Large intestine (tissue), 3 donors: ENCODE results near the gene FNIP2. TPM values are rescaled to one million over a fixed set of nuclear protein-coding genes. Genes with fewer than 3 reads are reported as not detected.
"Not testable (repeated sequence)": the region's sequence is repeated elsewhere in the genome, so short reads cannot be mapped to it uniquely, and the experiment has no call there.

Source experiments
- DNase-seq, 2 donors: peaks; one replicate each; pipeline versions ENCODE4 v3.0.0 to v3.0.0-alpha.2; 2013
- H3K27ac ChIP-seq: one replicate; pipeline ENCODE4 v1.5.1; 2013; ENCODE audit warnings: low read length
- H3K27me3 ChIP-seq: 2 replicates; pipeline ENCODE4 v1.6.1; 2013; ENCODE audit warnings: low read length; ENCODE audit not compliant: control insufficient read depth, insufficient read depth
- H3K36me3 ChIP-seq: 2 replicates; pipeline ENCODE4 v1.6.1; 2013; ENCODE audit warnings: low read length; ENCODE audit not compliant: control insufficient read depth, insufficient read depth
- H3K4me1 ChIP-seq: one replicate; pipeline ENCODE4 v1.6.1; 2013; ENCODE audit warnings: low read length; ENCODE audit not compliant: control insufficient read depth, insufficient read depth
- H3K4me3 ChIP-seq: one replicate; pipeline ENCODE4 v1.5.1; 2013; ENCODE audit warnings: low read length
- H3K9me3 ChIP-seq: one replicate; pipeline ENCODE4 v1.6.1; 2013; ENCODE audit warnings: mild to moderate bottlenecking, low read depth, low read length, moderate library complexity; ENCODE audit not compliant: control insufficient read depth
- WGBS: methylation state at CpG from one replicate; pipeline ENCODE4 v1.1.5; 2013; ENCODE audit warnings: low lambda C conversion rate; ENCODE audit not compliant: insufficient coverage; 5-methylcytosine and 5-hydroxymethylcytosine counted together
- polyA plus RNA-seq: library from polyadenylated mRNA; unstranded; fragments of 120-200 nt; gene quantifications from one replicate; pipeline ENCODE4 v1.2.1, GENCODE V29; 2013

Gene FNIP2
- polyA plus RNA-seq, 1 donor, result 28.1 TPM

DNA sequence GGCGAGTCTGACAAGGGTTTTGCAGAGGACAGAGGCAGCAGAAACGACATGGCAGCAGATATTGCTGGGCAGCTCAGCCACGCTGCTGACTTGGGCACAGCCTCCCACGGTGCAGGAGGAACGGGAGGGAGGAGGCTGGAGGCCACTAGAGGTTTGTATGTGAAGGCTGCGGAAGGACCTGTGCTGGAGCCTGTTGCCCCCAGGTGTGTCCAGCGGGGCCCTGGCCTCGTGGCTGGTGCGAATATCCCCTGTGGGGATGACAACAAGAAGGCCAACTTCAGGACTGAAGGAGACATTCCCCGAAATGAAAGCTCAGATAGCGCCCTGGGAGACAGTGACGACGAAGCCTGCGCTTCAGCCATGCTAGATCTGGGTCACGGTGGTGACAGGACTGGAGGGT, 100.2 kb downstream of the FNIP2 start:
- H3K4me1 ChIP-seq, result no peaks in the 10 kb centered on the region
- no peak for DNase-seq

DNA sequence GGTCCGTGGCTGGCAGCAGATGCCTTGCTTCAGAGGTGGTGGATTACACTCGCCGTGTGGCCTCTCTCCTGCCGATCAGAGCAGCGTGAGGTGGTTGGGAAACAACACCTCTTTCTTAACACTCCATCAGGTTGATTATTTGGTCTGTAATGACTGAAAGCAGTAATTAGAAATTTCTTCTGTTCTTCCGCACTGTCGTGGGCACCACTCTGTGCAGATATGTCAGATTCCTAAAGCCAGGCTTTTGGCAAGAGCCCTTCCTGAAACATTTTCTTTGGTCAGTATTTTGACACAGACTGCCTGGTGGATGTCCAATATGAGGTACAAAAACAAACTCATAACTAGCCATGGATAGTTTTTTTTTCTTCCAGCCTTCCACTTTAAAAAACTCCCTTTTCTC, 100.9 kb downstream of the FNIP2 start:
- DNase-seq, result no peak
- H3K4me1 ChIP-seq, result no peaks in the 10 kb centered on the region
- no peaks in the 10 kb centered on the region for H3K27me3 ChIP-seq
- no peaks in the 10 kb centered on the region for H3K9me3 ChIP-seq
- WGBS, result 100% methylated on average over 1 of the region's 7 CpGs
- H3K4me3 ChIP-seq, result no peak overlapping the region
- peaks cover 35% of the 10 kb centered on the region for H3K36me3 ChIP-seq
- H3K27ac ChIP-seq, result no peak overlapping the region

More for the DNA sequence above, 100.2 kb downstream of the FNIP2 start:
- WGBS, result 100% methylated on average over 1 of the region's 15 CpGs
- Histone ChIP-seq H3K9me3 (no peaks in the 10 kb centered on the region), H3K36me3 (peaks cover 37% of the 10 kb centered on the region), H3K27ac (no peak overlapping the region), H3K27me3 (no peaks in the 10 kb centered on the region), H3K4me3 (no peak overlapping the region)

DNA sequence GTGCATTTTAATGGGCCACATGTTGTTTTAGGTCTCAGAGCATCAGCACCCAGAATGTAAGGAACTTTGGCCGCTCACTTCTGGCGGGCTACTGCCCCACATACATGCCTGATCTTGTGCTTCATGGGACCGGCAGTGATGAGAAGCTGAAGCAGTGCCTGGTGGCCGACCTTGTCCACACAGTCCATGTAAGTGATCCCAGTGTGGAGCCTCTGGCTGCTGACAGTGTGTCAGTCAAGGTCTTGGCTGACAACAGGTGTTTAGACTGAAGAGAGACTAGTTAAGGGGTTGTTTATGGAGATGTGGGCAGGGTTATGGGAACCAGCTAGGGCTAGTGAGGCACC, 101.4 kb downstream of the FNIP2 start:
- no peaks in the 10 kb centered on the region for H3K9me3 ChIP-seq
- H3K4me3 ChIP-seq, result no peak overlapping the region
- DNase-seq, result no peak
- H3K4me1 ChIP-seq, result no peaks in the 10 kb centered on the region
- WGBS, result no CpG with 5 or more reads among the region's 4 CpGs
- H3K27ac ChIP-seq, result no peak overlapping the region
- H3K27me3 ChIP-seq, result no peaks in the 10 kb centered on the region
- peaks cover 35% of the 10 kb centered on the region for H3K36me3 ChIP-seq

DNA sequence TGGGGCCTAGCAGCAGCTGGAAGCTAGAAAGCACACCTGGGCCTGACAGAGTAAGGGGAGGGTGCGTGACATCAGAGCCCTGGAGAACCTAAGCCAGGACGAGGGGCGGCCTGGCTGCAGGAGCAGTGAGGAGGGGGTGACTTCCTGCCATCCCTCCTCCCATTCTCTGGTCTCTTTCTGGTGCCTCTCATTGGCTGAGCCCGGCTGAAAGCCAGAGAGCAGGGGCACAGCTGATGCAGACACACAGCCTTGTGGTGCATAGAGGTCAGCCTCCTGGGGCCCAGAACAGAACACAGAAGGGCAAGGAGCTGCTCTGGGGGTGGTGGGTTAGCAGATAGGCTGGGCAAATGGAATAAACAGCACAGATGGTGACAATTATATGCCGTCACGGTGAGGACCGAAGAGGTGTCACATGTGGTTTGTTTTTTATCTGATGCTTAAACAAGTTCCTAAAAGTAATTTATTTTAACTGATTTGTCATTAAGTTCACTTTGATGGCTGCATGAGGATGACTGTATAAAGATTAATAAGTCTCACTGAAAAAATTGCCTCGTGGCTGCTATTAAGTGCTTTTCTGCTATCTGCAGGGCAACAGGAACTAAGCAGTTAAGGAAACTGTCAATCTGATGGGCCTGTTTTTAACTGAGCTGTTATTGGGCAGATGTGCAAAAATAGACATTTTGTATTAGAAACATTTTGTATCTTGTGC, 102.0 kb downstream of the FNIP2 start:
- H3K27ac ChIP-seq, result no peak overlapping the region
- no peaks in the 10 kb centered on the region for H3K27me3 ChIP-seq
- H3K4me3 ChIP-seq, result no peak overlapping the region
- H3K36me3 ChIP-seq, result peaks cover 35% of the 10 kb centered on the region
- no peak for DNase-seq
- WGBS, result no CpG with 5 or more reads among the region's 8 CpGs
- no peaks in the 10 kb centered on the region for H3K4me1 ChIP-seq
- no peaks in the 10 kb centered on the region for H3K9me3 ChIP-seq

DNA sequence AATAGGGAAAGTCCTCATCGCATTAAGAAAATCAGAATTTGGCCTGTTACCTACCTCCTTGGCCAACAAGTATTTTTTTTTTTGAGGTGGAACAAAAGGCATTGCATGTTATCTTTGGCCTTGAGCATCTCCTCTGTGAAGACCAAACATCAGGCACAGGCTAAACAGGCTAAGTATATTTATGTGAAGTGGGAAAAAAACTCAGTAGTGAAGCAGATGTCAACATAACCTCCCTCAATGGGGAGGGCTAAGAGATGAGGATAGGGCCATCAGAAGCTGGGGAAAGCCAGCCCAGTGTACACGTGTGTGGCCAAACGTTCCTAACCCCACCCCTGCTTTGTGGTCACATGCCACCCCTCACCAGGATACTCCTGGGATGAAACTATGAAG, 102.5 kb downstream of the FNIP2 start:
- Histone ChIP-seq H3K4me1 (no peaks in the 10 kb centered on the region), H3K9me3 (no peaks in the 10 kb centered on the region), H3K4me3 (no peak overlapping the region), H3K36me3 (peaks cover 35% of the 10 kb centered on the region), H3K27ac (no peak overlapping the region), H3K27me3 (no peaks in the 10 kb centered on the region)
- no CpG with 5 or more reads among the region's 3 CpGs for WGBS
- no peak for DNase-seq

DNA sequence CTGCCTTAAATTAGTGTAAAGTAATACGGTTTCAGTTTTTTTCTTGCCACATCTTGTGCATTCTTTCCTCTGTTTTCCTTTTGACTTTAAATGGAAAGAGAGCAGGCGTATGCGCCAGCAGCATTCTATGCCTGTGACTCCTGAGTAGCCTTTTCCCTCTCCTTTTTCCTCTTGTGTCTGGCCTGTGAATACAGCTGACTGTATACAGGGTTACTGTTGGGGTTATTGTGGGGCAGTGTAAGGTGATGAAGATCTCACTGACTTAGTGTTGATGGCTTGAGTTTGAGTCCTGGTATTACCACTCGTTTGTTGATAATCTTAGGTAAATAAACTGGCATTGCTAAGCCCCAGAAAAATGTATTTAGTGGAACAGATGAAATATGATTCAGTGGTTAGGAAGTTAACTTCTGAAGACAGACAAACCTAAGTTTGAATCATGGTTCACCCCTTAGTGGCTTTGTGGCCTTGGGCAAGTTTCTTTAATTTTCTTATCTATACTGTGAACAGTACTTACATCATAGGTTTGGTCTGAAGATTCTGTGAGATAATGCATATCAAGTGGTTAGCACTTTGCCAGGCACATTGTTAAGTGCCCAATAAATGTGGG, 105.1 kb downstream of the FNIP2 start:
- H3K36me3 ChIP-seq, result peaks cover 29% of the 10 kb centered on the region
- H3K27ac ChIP-seq, result no peak overlapping the region
- H3K9me3 ChIP-seq, result no peaks in the 10 kb centered on the region
- no peak overlapping the region for H3K4me3 ChIP-seq
- 100% methylated on average over 1 of the region's 4 CpGs for WGBS
- no peak for DNase-seq
- no peaks in the 10 kb centered on the region for H3K27me3 ChIP-seq
- H3K4me1 ChIP-seq, result no peaks in the 10 kb centered on the region

DNA sequence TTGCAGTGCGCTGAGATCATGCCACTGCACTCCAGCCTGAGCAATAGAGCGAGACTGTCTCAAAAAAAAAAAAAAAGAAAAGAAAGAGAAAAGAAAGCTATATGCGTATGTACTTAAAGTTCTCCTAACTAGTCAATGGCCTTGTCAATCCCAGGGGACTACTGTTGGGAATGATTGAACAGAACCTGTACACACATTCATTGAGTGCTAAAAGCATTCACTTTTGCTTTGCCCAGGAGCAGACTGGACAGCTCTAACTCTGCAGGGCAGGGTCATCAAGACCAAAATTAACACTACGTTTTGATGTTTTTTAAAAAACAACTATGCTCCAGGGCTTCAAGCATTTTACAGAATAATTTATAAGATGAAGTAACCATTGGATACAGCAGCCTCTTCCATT, 106.2 kb downstream of the FNIP2 start:
- no peak overlapping the region for H3K27ac ChIP-seq
- H3K4me3 ChIP-seq, result no peak overlapping the region
- 100% methylated on average over 3 of the region's 4 CpGs for WGBS
- no peaks in the 10 kb centered on the region for H3K27me3 ChIP-seq
- DNase-seq, result no peak
- no peaks in the 10 kb centered on the region for H3K4me1 ChIP-seq
- peaks cover 23% of the 10 kb centered on the region for H3K36me3 ChIP-seq
- H3K9me3 ChIP-seq, result no peaks in the 10 kb centered on the region

DNA sequence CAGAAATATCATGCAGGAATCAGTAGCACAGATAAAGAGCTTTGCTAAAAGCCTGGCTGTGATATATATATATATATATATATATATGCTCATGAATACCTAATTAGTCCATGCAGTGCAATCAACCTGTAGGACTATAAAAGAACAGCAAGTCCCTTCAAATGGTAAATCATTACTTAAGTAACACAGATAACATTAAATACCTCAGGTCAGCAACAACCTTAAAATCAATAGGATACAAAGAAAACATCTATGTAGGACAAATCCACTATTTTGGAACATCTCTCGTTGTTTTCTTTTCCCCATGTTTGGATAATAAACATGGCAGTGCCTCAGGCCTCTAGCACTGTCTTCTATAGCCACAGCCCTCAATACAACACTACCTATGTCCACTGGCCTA, 106.6 kb downstream of the FNIP2 start:
- Histone ChIP-seq H3K4me1 (no peaks in the 10 kb centered on the region), H3K9me3 (no peaks in the 10 kb centered on the region), H3K27ac (no peak overlapping the region), H3K36me3 (peaks cover 18% of the 10 kb centered on the region), H3K4me3 (no peak overlapping the region), H3K27me3 (no peaks in the 10 kb centered on the region)
- no peak for DNase-seq
- 33% methylated on average over 1 of the region's 1 CpG for WGBS

DNA sequence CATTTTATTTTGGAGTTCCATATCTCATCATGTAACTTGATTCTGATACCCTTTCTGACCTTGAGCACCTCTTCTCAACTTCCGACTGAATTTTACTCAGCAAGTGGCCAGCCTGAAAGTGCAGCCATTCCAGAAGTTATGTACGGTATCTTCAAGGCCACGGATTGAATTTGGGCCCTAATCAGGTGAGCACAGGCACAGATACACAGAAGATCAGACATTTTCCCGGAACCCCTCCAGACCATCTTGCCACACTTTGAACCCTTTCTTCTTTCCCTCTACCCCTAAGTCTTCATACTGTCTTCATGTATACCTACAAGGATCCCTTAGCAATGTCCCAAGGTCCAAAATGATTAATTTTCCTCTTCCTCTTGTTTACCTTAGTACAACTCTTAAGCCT, 108.2 kb downstream of the FNIP2 start:
- H3K27me3 ChIP-seq, result no peaks in the 10 kb centered on the region
- peaks cover 9% of the 10 kb centered on the region for H3K9me3 ChIP-seq
- no peak overlapping the region for H3K4me3 ChIP-seq
- peaks cover 14% of the 10 kb centered on the region for H3K36me3 ChIP-seq
- no peaks in the 10 kb centered on the region for H3K4me1 ChIP-seq
- no peak for DNase-seq
- no peak overlapping the region for H3K27ac ChIP-seq
- WGBS, result no CpG with 5 or more reads among the region's 4 CpGs

DNA sequence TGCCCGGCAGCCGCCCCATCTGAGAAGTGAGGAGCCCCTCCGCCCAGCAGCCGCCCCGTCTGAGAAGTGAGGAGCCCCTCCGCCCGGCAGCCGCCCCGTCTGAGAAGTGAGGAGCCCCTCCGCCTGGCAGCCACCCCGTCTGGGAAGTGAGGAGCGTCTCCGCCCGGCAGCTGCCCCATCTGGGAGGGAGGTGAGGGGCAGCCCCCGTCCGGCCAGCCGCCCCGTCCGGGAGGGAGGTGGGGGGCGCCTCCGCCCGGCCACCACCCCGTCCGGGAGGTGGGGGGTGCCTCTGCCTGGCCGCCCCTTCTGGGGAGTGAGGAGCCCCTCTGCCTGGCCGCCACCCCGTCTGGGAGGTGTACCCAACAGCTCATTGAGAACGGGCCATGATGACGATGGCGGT, 113.3 kb downstream of the FNIP2 start:
- not testable (repeated sequence) for H3K27me3 ChIP-seq, H3K4me1 ChIP-seq, DNase-seq, H3K27ac ChIP-seq, H3K4me3 ChIP-seq
- H3K9me3 ChIP-seq, result peaks cover 10% of the 10 kb centered on the region
- no CpG with 5 or more reads among the region's 30 CpGs for WGBS
- peaks cover 15% of the 10 kb centered on the region for H3K36me3 ChIP-seq

DNA sequence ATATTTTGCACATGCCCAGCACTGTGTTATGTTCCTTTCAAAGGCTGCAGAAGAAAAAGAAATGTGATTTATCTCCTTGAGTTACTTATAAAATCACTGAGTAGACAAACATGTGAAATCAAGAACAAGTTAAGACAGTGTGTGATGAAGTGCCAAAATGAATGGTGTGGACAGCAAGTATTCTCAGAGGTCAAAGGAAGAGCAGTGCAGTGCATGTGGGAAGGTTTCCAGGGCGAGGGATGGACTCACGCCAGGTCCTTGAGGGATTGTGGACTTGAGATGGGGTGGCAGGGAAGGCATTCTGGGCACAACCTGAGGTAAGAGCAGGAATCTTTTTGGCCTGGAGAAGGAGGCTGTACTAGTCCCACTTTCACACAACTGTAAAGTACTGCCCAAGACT, 115.5 kb downstream of the FNIP2 start:
- no peak for DNase-seq
- Histone ChIP-seq H3K9me3 (peaks cover 10% of the 10 kb centered on the region), H3K4me3 (no peak overlapping the region), H3K27me3 (no peaks in the 10 kb centered on the region), H3K36me3 (peaks cover 11% of the 10 kb centered on the region), H3K27ac (no peak overlapping the region), H3K4me1 (no peaks in the 10 kb centered on the region)
- WGBS, result no CpG with 5 or more reads among the region's 2 CpGs
